SK-N-SH (cell line): Measurements from ENCODE around the gene TRAT1. TPM values are rescaled to one million over a fixed set of nuclear protein-coding genes. Genes with fewer than 3 reads are reported as not detected.

Source experiments
- CTCF ChIA-PET: fragments of 300-600, 350-600 bp; formaldehyde crosslinking; extraction: SDS; loops from one replicate; lab custom pipeline; 2021; lab: Yijun Ruan, JAX
- POLR2A ChIA-PET: fragments of 350-600 bp; sonication (Branson Sonifier 250); formaldehyde crosslinking; extraction: SDS; loops from one replicate; lab custom pipeline; 2020; ENCODE audit warnings: antibody characterized with exemption, inconsistent platforms; lab: Yijun Ruan, JAX
- DNase-seq: peaks from one replicate; pipeline ENCODE4 v3.0.0; 2012
- H2AFZ ChIP-seq: fragments of 200-600 bp; sonication (generic); 2 replicates; pipeline ENCODE4 v1.8.1; 2016; ENCODE audit warnings: antibody characterized with exemption, mild to moderate bottlenecking, low read depth
- H3F3A ChIP-seq: fragments of 200-600 bp; sonication (generic); replicated peaks from 2 replicates; pipeline ENCODE3; 2016; ENCODE audit warnings: antibody characterized with exemption, mild to moderate bottlenecking; ENCODE audit not compliant: insufficient read depth
- H3K27ac ChIP-seq, 2 experiments: fragments of 200-500 bp in 1 of 2; fragments of 200-600 bp in 1 of 2; sonication (Bioruptor generic) in 1 of 2; sonication (generic), shearing (Covaris generic) in 1 of 2; 2 replicates each; pipeline versions ENCODE4 v1.5.1 to v1.6.1; 2014 to 2016; ENCODE audit warnings: low read depth in 2 of 2, inconsistent platforms in 1 of 2, low read length in 1 of 2, mild to moderate bottlenecking in 1 of 2, mixed read lengths in 1 of 2
- H3K27me3 ChIP-seq: fragments of 200-600 bp; sonication (generic), shearing (Covaris generic); 2 replicates; pipeline ENCODE4 v1.6.1; 2016; ENCODE audit warnings: mixed run types; ENCODE audit not compliant: insufficient read depth
- H3K36me3 ChIP-seq, 2 experiments: fragments of 200-500 bp in 1 of 2; fragments of 200-600 bp in 1 of 2; sonication (Bioruptor generic) in 1 of 2; sonication (generic) in 1 of 2; replicated peaks in 1 of 2; 2 replicates each; pipeline versions ENCODE3 to v1.5.1; 2014 to 2016; ENCODE audit warnings: low read length in 1 of 2, mild to moderate bottlenecking in 1 of 2; ENCODE audit not compliant: insufficient read depth in 2 of 2, control insufficient read depth in 1 of 2
- H3K4me1 ChIP-seq, 2 experiments: fragments of 200-500 bp in 1 of 2; fragments of 200-600 bp in 1 of 2; sonication (Bioruptor generic) in 1 of 2; sonication (generic), shearing (Covaris generic) in 1 of 2; 2 replicates each; pipeline versions ENCODE4 v1.5.1 to v1.6.1; 2014 to 2016; ENCODE audit warnings: low read depth in 1 of 2, low read length in 1 of 2, mixed run types in 1 of 2; ENCODE audit not compliant: insufficient read depth in 2 of 2, control insufficient read depth in 1 of 2
- H3K4me2 ChIP-seq: fragments of 200-600 bp; sonication (generic), shearing (Covaris generic); 2 replicates; pipeline ENCODE4 v1.6.1; 2017; ENCODE audit warnings: mixed run types
- H3K4me3 ChIP-seq, 2 experiments: fragments of 200-500 bp in 1 of 2; fragments of 200-600 bp in 1 of 2; sonication (Bioruptor generic) in 1 of 2; sonication (generic), shearing (Covaris generic) in 1 of 2; 2 replicates each; pipeline versions ENCODE4 v1.5.1 to v1.8.1; 2014 to 2016; ENCODE audit warnings: low read depth in 2 of 2, inconsistent platforms in 1 of 2, low read length in 1 of 2, mild to moderate bottlenecking in 1 of 2, mixed read lengths in 1 of 2, moderate library complexity in 1 of 2
- H3K79me2 ChIP-seq: fragments of 200-600 bp; sonication (generic); 2 replicates; pipeline ENCODE4 v1.8.1; 2017; ENCODE audit warnings: mild to moderate bottlenecking; ENCODE audit not compliant: insufficient read depth
- H3K9ac ChIP-seq: fragments of 200-600 bp; sonication (generic); 2 replicates; pipeline ENCODE4 v1.6.1; 2017; ENCODE audit warnings: mixed run types
- H3K9me2 ChIP-seq: fragments of 200-600 bp; sonication (generic); 2 replicates; pipeline ENCODE4 v1.6.1; 2017; ENCODE audit warnings: mixed run types
- H3K9me3 ChIP-seq: fragments of 200-600 bp; sonication (generic); 2 replicates; pipeline ENCODE4 v1.6.1; 2017; ENCODE audit warnings: mixed run types, mild to moderate bottlenecking, moderate library complexity
- H4K20me1 ChIP-seq: fragments of 200-600 bp; sonication (generic); 2 replicates; pipeline ENCODE4 v1.6.1; 2017; ENCODE audit warnings: mild to moderate bottlenecking, mixed run types; ENCODE audit not compliant: insufficient read depth
- ELF1 ChIP-seq: IDR thresholded peaks from 2 replicates; pipeline ENCODE4 v1.4.0; 2012
- EP300 ChIP-seq, 2 experiments: IDR thresholded peaks; 2 replicates each; pipeline versions ENCODE4 v1.4.0 to v1.6.1; 2012; ENCODE audit warnings: borderline replicate concordance in 1 of 2, low read depth in 1 of 2, low read length in 1 of 2
- GABPA ChIP-seq: IDR thresholded peaks from 2 replicates; pipeline ENCODE4 v1.4.0; 2012; ENCODE audit warnings: low read depth, mild to moderate bottlenecking
- GATA2 ChIP-seq: sonication (generic); formaldehyde crosslinking; IDR thresholded peaks from 2 replicates; pipeline ENCODE4 v1.5.0; 2020; ENCODE audit warnings: mild to moderate bottlenecking, missing genetic modification reagents
- MEF2A ChIP-seq: IDR thresholded peaks from 2 replicates; pipeline ENCODE4 v1.4.0; 2012; ENCODE audit warnings: low read depth, borderline replicate concordance
- MXI1 ChIP-seq: IDR thresholded peaks from 2 replicates; pipeline ENCODE4 v1.6.1; 2012; ENCODE audit warnings: mild to moderate bottlenecking, low read depth, low read length, improper control_type of control experiment
- NFIC ChIP-seq: IDR thresholded peaks from 2 replicates; pipeline ENCODE4 v1.4.0; 2012; ENCODE audit warnings: borderline replicate concordance
- NRF1 ChIP-seq: IDR thresholded peaks from 2 replicates; pipeline ENCODE4 v1.6.1; 2012; ENCODE audit warnings: low read depth, mild to moderate bottlenecking, low read length
- POLR2AphosphoS5 ChIP-seq: IDR thresholded peaks from 2 replicates; pipeline ENCODE4 v1.6.1; 2012; ENCODE audit warnings: low read depth, low read length
- RCOR1 ChIP-seq: fragments of 150-350 bp; IDR thresholded peaks from 2 replicates; pipeline ENCODE4 v1.6.1; 2017; ENCODE audit warnings: antibody characterized with exemption, low read length
- RFX5 ChIP-seq: IDR thresholded peaks from 2 replicates; pipeline ENCODE4 v1.6.1; 2012; ENCODE audit warnings: mild to moderate bottlenecking, improper control_type of control experiment, low read length
- RXRA ChIP-seq: IDR thresholded peaks from 2 replicates; pipeline ENCODE4 v1.4.0; 2012; ENCODE audit warnings: low read depth, mild to moderate bottlenecking, borderline replicate concordance
- SIN3A ChIP-seq: IDR thresholded peaks from 2 replicates; pipeline ENCODE4 v1.6.1; 2012; ENCODE audit warnings: low read depth, mild to moderate bottlenecking, low read length, moderate library complexity, borderline replicate concordance
- SMC3 ChIP-seq: IDR thresholded peaks from 2 replicates; pipeline ENCODE4 v1.6.1; 2012; ENCODE audit warnings: low read depth, low read length, improper control_type of control experiment
- TCF12 ChIP-seq: IDR thresholded peaks from 2 replicates; pipeline ENCODE4 v1.4.0; 2012
- TEAD4 ChIP-seq: IDR thresholded peaks from 2 replicates; pipeline ENCODE4 v1.4.0; 2012; ENCODE audit warnings: mild to moderate bottlenecking, borderline replicate concordance; ENCODE audit not compliant: insufficient read depth
- YY1 ChIP-seq: IDR thresholded peaks from 2 replicates; pipeline ENCODE4 v1.4.0; 2012; ENCODE audit warnings: low read depth, mild to moderate bottlenecking
- WGBS: methylation state at CpG from one replicate; pipeline ENCODE4 v1.1.6; 2017; ENCODE audit warnings: low lambda C conversion rate; 5-methylcytosine and 5-hydroxymethylcytosine counted together
- polyA plus RNA-seq, 3 experiments: library from polyadenylated mRNA; depleted of rRNA; stranded (reverse); fragments of >200 nt; gene quantifications; 2 replicates each; pipeline ENCODE4 v1.2.3, GENCODE V29; 2012
- TF ChIP-seq, protein P1 (sequence below): IDR thresholded peaks from 2 replicates; pipeline ENCODE4 v1.6.1; 2012; ENCODE audit warnings: mild to moderate bottlenecking, low read depth, low read length, moderate library complexity
- TF ChIP-seq, protein P2 (sequence below): IDR thresholded peaks from 2 replicates; pipeline ENCODE4 v1.4.0; 2012; ENCODE audit warnings: low read depth, borderline replicate concordance
- TF ChIP-seq, protein P3 (sequence below): IDR thresholded peaks from 2 replicates; pipeline ENCODE4; 2012
- TF ChIP-seq, protein P4 (sequence below): fragments of 200-600 bp; sonication (generic); IDR thresholded peaks from 2 replicates; pipeline ENCODE4 v1.6.1; 2017; ENCODE audit warnings: antibody characterized with exemption, mild to moderate bottlenecking, moderate library complexity
- TF ChIP-seq, protein P5 (sequence below): fragments of 150-350 bp; IDR thresholded peaks from 2 replicates; pipeline ENCODE4 v1.6.1; 2016; ENCODE audit warnings: mild to moderate bottlenecking, low read depth, low read length

Gene TRAT1
- polyA plus RNA-seq, 1 of the 3 experiments (the other 2 are of a cell fraction) = not detected

DNA sequence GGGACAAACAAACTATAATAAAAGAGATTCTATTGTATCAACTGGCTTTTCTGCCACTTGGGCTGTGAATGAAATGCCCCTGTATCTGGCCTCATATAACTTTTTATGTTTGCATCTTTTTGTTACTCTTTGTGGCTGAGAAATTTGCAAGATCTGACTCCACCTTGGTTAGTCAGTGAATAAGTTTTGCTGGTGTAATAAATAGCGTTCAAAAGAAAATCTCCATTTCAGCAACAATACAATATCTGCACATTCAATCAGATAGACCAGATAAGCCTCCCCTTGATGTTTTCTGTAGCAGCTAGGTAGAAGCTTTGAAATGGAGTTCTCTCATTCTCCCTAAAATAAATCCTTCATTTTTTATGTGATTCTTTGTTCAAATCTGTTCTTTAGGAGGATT lies 12.0 kb downstream of the TRAT1 start:
- Histone ChIP-seq H3F3A (no peaks in the 10 kb centered on the region), H3K36me3 (no peaks in the 10 kb centered on the region), H3K9me3 (no peaks in the 10 kb centered on the region), H3K4me2 (no peak overlapping the region), H3K27ac (no peak overlapping the region), H4K20me1 (no peaks in the 10 kb centered on the region), H3K79me2 (no peaks in the 10 kb centered on the region), H3K27me3 (no peaks in the 10 kb centered on the region; the same call in 1 of the 2 replicates), H3K4me3 (no peak overlapping the region), H3K9me2 (no peaks in the 10 kb centered on the region), H2AFZ (no peak overlapping the region), H3K4me1 (no peaks in the 10 kb centered on the region), H3K9ac (no peak overlapping the region)
- TF ChIP-seq NRF1 (no peak), RCOR1 (no peak), TCF12 (no peak), GABPA (no peak), POLR2AphosphoS5 (no peak), ELF1 (no peak), MXI1 (no peak)
- TF ChIP-seq, protein P1, sequence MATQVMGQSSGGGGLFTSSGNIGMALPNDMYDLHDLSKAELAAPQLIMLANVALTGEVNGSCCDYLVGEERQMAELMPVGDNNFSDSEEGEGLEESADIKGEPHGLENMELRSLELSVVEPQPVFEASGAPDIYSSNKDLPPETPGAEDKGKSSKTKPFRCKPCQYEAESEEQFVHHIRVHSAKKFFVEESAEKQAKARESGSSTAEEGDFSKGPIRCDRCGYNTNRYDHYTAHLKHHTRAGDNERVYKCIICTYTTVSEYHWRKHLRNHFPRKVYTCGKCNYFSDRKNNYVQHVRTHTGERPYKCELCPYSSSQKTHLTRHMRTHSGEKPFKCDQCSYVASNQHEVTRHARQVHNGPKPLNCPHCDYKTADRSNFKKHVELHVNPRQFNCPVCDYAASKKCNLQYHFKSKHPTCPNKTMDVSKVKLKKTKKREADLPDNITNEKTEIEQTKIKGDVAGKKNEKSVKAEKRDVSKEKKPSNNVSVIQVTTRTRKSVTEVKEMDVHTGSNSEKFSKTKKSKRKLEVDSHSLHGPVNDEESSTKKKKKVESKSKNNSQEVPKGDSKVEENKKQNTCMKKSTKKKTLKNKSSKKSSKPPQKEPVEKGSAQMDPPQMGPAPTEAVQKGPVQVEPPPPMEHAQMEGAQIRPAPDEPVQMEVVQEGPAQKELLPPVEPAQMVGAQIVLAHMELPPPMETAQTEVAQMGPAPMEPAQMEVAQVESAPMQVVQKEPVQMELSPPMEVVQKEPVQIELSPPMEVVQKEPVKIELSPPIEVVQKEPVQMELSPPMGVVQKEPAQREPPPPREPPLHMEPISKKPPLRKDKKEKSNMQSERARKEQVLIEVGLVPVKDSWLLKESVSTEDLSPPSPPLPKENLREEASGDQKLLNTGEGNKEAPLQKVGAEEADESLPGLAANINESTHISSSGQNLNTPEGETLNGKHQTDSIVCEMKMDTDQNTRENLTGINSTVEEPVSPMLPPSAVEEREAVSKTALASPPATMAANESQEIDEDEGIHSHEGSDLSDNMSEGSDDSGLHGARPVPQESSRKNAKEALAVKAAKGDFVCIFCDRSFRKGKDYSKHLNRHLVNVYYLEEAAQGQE = no peak
- TF ChIP-seq, protein P2, sequence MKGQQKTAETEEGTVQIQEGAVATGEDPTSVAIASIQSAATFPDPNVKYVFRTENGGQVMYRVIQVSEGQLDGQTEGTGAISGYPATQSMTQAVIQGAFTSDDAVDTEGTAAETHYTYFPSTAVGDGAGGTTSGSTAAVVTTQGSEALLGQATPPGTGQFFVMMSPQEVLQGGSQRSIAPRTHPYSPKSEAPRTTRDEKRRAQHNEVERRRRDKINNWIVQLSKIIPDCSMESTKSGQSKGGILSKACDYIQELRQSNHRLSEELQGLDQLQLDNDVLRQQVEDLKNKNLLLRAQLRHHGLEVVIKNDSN = no peak
- TF ChIP-seq, protein P3, sequence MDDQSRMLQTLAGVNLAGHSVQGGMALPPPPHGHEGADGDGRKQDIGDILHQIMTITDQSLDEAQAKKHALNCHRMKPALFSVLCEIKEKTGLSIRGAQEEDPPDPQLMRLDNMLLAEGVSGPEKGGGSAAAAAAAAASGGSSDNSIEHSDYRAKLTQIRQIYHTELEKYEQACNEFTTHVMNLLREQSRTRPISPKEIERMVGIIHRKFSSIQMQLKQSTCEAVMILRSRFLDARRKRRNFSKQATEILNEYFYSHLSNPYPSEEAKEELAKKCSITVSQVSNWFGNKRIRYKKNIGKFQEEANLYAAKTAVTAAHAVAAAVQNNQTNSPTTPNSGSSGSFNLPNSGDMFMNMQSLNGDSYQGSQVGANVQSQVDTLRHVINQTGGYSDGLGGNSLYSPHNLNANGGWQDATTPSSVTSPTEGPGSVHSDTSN = no peak
- POLR2A ChIA-PET = no interaction called here
- no peak for DNase-seq
- 83% methylated on average over 1 of the region's 1 CpG for WGBS
- CTCF ChIA-PET = no interaction called here

DNA sequence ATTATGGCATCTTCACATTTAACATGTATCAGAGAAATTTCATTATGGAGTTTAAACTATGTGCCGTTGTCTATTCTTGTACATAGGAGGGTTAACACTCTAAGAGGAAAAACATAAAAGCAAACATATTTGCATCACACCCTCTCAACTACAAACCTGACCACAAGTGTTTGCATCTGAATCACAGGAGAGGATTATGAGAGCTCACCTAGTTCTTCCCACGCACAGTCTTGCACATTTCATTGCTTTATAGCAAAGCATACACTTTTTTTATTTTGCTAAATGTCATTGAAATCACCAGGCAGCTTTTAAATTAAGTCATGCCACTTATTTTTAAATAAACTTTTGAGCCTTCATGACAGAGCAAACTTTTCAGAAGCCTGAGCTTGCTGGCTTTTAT lies 12.5 kb downstream of the TRAT1 start:
- Histone ChIP-seq H3K4me3 (no peak overlapping the region), H3K4me2 (no peak overlapping the region), H3K9ac (no peak overlapping the region), H3K9me2 (no peaks in the 10 kb centered on the region), H3K9me3 (no peaks in the 10 kb centered on the region), H3K4me1 (no peaks in the 10 kb centered on the region), H2AFZ (no peak overlapping the region), H3K36me3 (no peaks in the 10 kb centered on the region), H3K27me3 (no peaks in the 10 kb centered on the region; the same call in 1 of the 2 replicates), H3K27ac (no peak overlapping the region), H3K79me2 (no peaks in the 10 kb centered on the region), H4K20me1 (no peaks in the 10 kb centered on the region), H3F3A (no peaks in the 10 kb centered on the region)
- DNase-seq = no peak
- CTCF ChIA-PET = no interaction called here
- WGBS = 56% methylated on average over 2 of the region's 2 CpGs
- POLR2A ChIA-PET = no interaction called here
- TF ChIP-seq TEAD4 = no peak
- TF ChIP-seq RXRA = no peak
- no peak for TF ChIP-seq POLR2AphosphoS5
- no peak for TF ChIP-seq YY1
- TF ChIP-seq RCOR1 = no peak
- TF ChIP-seq, protein P4, sequence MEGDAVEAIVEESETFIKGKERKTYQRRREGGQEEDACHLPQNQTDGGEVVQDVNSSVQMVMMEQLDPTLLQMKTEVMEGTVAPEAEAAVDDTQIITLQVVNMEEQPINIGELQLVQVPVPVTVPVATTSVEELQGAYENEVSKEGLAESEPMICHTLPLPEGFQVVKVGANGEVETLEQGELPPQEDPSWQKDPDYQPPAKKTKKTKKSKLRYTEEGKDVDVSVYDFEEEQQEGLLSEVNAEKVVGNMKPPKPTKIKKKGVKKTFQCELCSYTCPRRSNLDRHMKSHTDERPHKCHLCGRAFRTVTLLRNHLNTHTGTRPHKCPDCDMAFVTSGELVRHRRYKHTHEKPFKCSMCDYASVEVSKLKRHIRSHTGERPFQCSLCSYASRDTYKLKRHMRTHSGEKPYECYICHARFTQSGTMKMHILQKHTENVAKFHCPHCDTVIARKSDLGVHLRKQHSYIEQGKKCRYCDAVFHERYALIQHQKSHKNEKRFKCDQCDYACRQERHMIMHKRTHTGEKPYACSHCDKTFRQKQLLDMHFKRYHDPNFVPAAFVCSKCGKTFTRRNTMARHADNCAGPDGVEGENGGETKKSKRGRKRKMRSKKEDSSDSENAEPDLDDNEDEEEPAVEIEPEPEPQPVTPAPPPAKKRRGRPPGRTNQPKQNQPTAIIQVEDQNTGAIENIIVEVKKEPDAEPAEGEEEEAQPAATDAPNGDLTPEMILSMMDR = no peak
- TF ChIP-seq NFIC = no peak
- TF ChIP-seq, protein P5, sequence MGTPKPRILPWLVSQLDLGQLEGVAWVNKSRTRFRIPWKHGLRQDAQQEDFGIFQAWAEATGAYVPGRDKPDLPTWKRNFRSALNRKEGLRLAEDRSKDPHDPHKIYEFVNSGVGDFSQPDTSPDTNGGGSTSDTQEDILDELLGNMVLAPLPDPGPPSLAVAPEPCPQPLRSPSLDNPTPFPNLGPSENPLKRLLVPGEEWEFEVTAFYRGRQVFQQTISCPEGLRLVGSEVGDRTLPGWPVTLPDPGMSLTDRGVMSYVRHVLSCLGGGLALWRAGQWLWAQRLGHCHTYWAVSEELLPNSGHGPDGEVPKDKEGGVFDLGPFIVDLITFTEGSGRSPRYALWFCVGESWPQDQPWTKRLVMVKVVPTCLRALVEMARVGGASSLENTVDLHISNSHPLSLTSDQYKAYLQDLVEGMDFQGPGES = no peak
- TF ChIP-seq GATA2 (CRISPR knock-in tag) = no peak
- TF ChIP-seq SMC3 = no peak
- no peak for TF ChIP-seq RFX5
- TF ChIP-seq MEF2A = no peak
- TF ChIP-seq SIN3A = no peak
- no peak for TF ChIP-seq EP300 (IDR thresholded peaks at IDR 0.05; ENCODE audit: borderline replicate concordance in 1 of 2, low read depth in 1 of 2, low read length in 1 of 2)
